ENCODE results near the gene DGLUCY. TPM values are rescaled to one million over a fixed set of nuclear protein-coding genes. Genes with fewer than 3 reads are reported as not detected.
"Not testable (repeated sequence)": the region's sequence is repeated elsewhere in the genome, so short reads cannot be mapped to it uniquely, and the experiment has no call there.

DGLUCY gene
- total RNA-seq, 2 donors from 2014 or later = 73.8 to 88.7 TPM

DNA sequence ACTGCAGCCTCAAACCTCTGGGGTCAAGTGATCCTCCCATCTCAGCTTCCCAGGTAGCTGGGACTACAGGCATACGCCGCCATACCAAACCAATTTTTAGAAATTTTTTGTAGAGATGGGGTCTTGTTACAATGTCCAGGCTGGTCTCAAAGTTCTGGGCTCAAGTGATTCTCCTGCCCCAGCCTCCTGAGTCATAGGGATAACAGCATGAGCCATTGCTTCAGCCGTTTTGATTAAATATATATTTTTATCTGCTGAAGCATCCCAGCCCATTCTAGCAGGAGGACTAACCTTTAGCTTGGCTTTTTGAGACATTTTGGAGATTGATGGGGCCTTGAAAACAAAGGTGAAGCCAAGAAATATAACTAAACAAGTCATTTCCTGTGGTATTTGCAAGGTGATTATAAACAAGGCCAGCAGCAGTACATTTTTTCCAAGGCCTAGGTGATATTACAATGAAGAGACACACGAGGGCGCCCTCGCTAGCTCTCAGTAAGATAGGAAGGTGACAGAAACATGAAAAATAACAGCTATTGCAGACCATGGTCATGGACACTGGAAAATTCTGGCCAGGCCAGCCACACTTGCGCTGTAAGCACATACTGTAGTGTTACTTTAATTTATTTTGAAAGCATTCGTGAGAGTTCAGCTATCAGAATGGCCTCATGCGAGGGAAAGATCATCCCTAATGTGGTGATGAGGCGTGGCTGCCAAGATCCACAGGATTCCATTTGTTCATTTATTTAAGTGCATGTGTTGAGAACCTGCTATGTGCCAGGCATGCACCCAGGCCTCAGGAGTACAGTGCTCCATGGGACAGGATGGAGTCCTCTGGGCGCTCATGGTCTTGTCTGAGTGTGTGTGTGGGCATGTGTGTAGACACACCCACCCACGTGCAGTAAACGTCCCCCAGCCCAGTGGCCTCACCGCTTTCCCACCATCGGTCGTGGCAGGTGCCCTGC is 63.5 kb downstream of the DGLUCY start:
- peak; percentile 89 for ATAC-seq (replicated peaks)
- Mint-ChIP-seq H3K27me3 (no peaks in the 10 kb centered on the region), H3K4me1 (peaks cover 16% of the 10 kb centered on the region), H3K9me3 (no peaks in the 10 kb centered on the region), H3K36me3 (ENCODE audit: low read depth) (peaks cover 70% of the 10 kb centered on the region), H3K4me3 (peak overlapping the region; percentile 54), H3K27ac (peak overlapping the region; percentile 98)

DNA sequence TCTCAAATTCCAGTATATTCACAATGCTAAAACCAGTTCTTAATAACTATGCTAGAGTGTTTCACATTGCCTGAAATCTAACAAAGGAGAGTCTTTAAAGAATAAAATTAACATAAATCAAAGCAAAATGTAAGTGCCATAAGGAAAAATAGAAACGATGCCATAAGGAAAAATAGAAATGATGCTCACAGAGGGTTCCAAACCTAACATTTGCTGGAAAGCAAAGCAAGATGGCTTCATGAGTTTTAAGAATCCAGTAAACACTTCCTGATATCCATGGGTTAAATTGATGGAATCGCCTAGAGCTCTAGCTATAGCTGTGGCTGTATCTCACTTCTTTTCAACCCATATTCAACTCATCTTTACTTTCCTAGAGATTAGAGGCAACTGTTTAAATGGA is 66.7 kb downstream of the DGLUCY start:
- Mint-ChIP-seq H3K4me1 (peaks cover 10% of the 10 kb centered on the region), H3K4me3 (no peak overlapping the region), H3K36me3 (ENCODE audit: low read depth) (peaks cover 62% of the 10 kb centered on the region), H3K27ac (no peak overlapping the region), H3K9me3 (no peaks in the 10 kb centered on the region), H3K27me3 (no peaks in the 10 kb centered on the region)
- ATAC-seq (replicated peaks) = no peak

DNA sequence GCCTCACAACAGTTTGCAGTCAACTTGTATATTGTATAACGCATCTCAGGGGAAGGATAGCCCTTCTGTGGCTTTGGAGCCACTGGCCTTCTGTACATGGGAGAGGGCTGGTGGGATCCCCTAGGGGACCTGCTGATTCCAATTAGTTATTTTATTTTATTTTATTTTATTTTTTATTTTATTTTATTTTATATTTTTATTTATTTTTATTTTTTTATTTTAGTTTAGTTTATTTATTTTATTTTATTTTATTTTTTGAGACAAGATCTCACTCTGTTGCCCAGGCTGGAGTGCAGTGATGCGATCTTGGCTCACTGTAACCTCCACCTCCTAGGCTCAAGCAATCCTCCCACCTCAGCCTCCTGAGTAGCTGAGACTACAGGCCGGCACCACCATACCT is 68.9 kb downstream of the DGLUCY start:
- not testable (repeated sequence) for H3K4me1 Mint-ChIP-seq; H3K4me3 Mint-ChIP-seq; H3K27ac Mint-ChIP-seq; H3K9me3 Mint-ChIP-seq; H3K27me3 Mint-ChIP-seq; ATAC-seq (replicated peaks)
- peaks cover 64% of the 10 kb centered on the region for H3K36me3 Mint-ChIP-seq (ENCODE audit: low read depth)

DNA sequence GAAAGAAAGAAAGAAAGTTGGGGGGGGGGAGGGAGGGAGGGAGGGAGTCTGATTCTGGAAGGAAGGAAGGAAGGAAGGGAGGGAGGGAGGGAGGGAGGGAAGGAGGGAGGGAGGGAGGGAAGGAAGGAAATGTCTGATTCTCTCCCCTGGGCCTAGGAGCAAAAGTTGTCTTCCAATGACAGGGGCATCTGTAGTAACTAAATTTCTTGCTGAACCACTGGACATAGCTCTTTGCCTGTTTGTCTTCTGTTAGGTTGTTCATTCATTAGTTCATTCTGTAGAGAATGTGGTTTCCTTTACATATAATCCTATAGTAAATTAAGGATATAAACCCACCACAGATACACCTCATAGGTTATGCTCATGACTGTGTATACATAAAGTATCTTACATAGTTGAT is 70.7 kb downstream of the DGLUCY start:
- H3K9me3 Mint-ChIP-seq = no peaks in the 10 kb centered on the region
- no peaks in the 10 kb centered on the region for H3K4me1 Mint-ChIP-seq
- H3K27me3 Mint-ChIP-seq = no peaks in the 10 kb centered on the region
- no peak overlapping the region for H3K27ac Mint-ChIP-seq
- no peak for ATAC-seq (replicated peaks)
- H3K36me3 Mint-ChIP-seq (ENCODE audit: low read depth) = peaks cover 73% of the 10 kb centered on the region
- no peak overlapping the region for H3K4me3 Mint-ChIP-seq

DNA sequence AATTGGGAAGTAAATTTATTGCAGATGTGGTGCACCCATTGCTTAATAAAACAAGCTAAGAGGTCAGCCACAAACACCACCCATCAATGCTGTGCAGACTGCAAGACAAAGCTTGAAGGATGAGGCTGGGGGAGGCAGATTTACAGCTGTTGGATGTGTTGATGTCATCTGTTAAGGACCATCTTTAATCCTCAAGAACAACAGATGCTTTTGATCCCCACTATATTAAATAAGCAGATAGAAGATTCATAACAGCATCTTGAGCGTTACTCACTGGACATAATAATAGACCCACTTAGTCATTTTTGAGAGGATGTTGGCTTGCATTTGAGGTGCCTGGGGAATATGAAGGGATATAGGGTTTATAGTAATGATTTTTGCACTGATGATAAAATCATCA is 71.8 kb downstream of the DGLUCY start:
- H3K27me3 Mint-ChIP-seq = no peaks in the 10 kb centered on the region
- no peak overlapping the region for H3K27ac Mint-ChIP-seq
- no peaks in the 10 kb centered on the region for H3K9me3 Mint-ChIP-seq
- no peak overlapping the region for H3K4me3 Mint-ChIP-seq
- ATAC-seq (replicated peaks) = no peak
- H3K36me3 Mint-ChIP-seq (ENCODE audit: low read depth) = peaks cover 81% of the 10 kb centered on the region
- peaks cover 5% of the 10 kb centered on the region for H3K4me1 Mint-ChIP-seq

DNA sequence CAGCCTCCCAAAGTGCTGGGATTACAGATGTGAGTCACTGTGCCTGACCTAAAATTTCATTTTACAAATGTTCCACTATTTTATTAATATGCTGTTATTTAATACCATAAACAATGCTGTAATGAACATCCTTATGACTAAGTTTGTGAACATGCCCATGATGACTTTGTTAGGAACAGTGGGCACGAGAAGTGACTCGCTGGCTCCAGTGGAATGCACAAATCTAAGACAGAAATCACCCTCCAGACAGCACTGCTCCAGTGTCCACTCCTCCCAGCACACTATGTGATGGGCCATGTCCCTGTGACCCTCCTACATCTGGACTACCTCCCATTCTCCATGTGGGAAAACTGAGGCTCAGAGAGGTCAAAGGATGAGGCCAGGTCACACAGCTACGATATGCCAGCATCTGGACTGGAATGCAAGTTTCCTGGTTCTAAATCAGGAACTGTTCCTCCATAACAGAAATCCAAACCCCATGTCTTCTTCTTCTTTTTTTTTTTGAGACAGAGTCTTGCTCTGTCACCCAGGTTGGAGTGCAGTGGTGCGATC is 72.7 kb downstream of the DGLUCY start:
- H3K27ac Mint-ChIP-seq = no peak overlapping the region
- no peak overlapping the region for H3K4me3 Mint-ChIP-seq
- H3K9me3 Mint-ChIP-seq = no peaks in the 10 kb centered on the region
- H3K36me3 Mint-ChIP-seq (ENCODE audit: low read depth) = peaks cover 81% of the 10 kb centered on the region
- H3K4me1 Mint-ChIP-seq = peaks cover 7% of the 10 kb centered on the region
- H3K27me3 Mint-ChIP-seq = no peaks in the 10 kb centered on the region
- ATAC-seq (replicated peaks) = no peak

DNA sequence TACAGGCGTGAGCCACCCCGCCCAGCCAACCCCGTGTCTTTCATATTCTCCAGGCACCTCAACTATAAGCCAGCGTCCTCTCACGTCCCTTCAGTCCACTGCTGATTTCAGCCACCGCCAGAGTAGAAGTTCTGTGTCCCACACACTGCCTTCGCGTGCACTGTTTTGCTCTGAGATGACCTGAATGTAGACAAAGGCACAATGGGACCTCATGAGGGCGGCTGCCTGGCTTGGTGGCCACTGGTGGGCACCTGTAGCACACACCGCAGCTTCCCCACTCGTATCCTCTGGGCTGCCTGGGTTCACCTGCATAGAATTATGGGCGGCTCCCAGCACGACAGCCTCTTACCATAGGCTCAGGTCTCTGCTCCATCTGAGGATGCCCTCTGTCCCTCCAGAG is 73.4 kb downstream of the DGLUCY start:
- peaks cover 11% of the 10 kb centered on the region for H3K4me1 Mint-ChIP-seq
- no peaks in the 10 kb centered on the region for H3K27me3 Mint-ChIP-seq
- no peak overlapping the region for H3K27ac Mint-ChIP-seq
- peaks cover 81% of the 10 kb centered on the region for H3K36me3 Mint-ChIP-seq (ENCODE audit: low read depth)
- H3K4me3 Mint-ChIP-seq = no peak overlapping the region
- no peaks in the 10 kb centered on the region for H3K9me3 Mint-ChIP-seq
- no peak for ATAC-seq (replicated peaks)

DNA sequence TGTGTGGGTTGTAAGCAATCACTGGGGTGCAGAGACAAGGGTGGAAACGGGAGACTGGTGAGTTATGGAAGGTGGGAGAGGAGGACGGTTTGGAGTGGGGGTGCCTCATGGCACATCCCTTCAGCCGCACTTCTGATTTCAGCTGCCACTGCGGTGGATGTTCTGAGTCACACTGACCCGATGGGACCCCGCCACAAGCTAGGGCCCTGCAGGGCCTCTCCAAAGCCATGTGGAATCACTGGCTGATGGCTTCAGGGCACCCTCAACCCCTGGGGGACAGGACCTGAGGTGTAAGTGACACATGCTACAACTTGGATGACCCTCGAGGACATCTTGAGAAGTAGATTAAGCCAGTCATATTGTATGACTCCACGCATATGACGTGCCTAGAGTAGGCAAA is 77.0 kb downstream of the DGLUCY start:
- H3K9me3 Mint-ChIP-seq = no peaks in the 10 kb centered on the region
- H3K36me3 Mint-ChIP-seq (ENCODE audit: low read depth) = peaks cover 89% of the 10 kb centered on the region
- peak overlapping the region; percentile 79 for H3K27ac Mint-ChIP-seq
- H3K4me3 Mint-ChIP-seq = no peak overlapping the region
- ATAC-seq (replicated peaks) = no peak
- H3K4me1 Mint-ChIP-seq = peaks cover 28% of the 10 kb centered on the region
- no peaks in the 10 kb centered on the region for H3K27me3 Mint-ChIP-seq

DNA sequence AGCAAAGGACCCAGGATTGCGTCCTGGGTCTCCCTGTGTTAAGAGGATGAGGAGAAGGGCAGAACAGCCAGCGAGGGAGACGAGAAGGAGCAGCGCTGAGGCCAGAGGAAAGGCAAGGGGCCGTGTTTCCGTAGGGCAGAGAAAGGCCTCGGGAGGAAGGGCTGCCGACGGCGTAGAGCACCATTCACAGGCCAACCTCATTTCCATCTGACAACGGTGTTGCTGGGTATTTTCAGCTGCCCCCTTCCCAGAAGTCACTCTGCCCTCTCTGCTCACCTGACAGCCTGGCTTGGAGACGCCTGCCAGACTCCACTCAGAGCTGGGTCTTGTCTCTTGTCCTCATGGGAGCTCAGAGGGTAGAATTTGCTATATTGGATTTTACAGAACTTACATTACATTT is 79.2 kb downstream of the DGLUCY start:
- H3K9me3 Mint-ChIP-seq = no peaks in the 10 kb centered on the region
- H3K27me3 Mint-ChIP-seq = no peaks in the 10 kb centered on the region
- ATAC-seq (replicated peaks) = no peak
- peaks cover 88% of the 10 kb centered on the region for H3K36me3 Mint-ChIP-seq (ENCODE audit: low read depth)
- no peak overlapping the region for H3K27ac Mint-ChIP-seq
- peaks cover 28% of the 10 kb centered on the region for H3K4me1 Mint-ChIP-seq
- H3K4me3 Mint-ChIP-seq = no peak overlapping the region

DNA sequence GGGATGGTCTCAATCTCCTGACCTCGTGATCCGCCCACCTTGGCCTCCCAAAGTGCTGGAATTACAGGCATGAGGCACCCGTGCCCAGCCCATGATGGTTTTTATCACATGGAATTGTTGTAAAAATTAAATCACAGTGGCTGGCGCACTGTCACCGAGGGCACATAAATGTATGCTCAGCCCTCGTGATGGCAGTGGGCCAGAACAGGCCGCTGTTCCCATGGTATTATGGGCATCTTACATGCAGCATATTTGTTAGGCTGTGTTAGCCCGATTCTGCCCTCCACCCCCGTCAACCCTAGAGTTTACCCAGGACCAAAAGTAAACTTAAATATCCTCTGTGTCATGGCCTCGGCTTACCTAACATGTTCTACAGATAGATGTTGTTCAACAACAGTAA is 82.0 kb downstream of the DGLUCY start:
- no peak for ATAC-seq (replicated peaks)
- Mint-ChIP-seq H3K27me3 (no peaks in the 10 kb centered on the region), H3K9me3 (no peaks in the 10 kb centered on the region), H3K36me3 (ENCODE audit: low read depth) (peaks cover 90% of the 10 kb centered on the region), H3K4me3 (no peak overlapping the region), H3K27ac (no peak overlapping the region), H3K4me1 (peaks cover 23% of the 10 kb centered on the region)

DNA sequence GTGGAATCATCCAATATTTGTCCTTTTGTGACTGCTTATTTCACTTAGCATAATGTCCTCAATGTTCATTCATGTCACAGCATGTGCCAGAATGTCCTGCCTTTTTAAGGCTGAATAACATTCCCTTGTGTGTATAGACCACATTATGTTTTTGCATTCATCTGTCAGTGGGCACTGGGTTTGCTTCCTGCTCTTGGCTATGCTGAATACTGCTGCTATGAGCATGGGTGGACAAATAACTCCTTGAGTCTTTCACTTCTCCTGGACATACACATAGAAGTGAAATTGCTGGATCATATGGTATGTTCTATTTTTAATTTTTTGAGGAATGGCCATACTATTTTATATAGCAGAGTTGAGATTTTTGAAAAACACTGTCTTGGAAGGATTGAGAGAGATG is 83.8 kb downstream of the DGLUCY start:
- no peak overlapping the region for H3K4me3 Mint-ChIP-seq
- H3K9me3 Mint-ChIP-seq = no peaks in the 10 kb centered on the region
- no peak for ATAC-seq (replicated peaks)
- H3K4me1 Mint-ChIP-seq = peaks cover 17% of the 10 kb centered on the region
- H3K27ac Mint-ChIP-seq = no peak overlapping the region
- no peaks in the 10 kb centered on the region for H3K27me3 Mint-ChIP-seq
- peaks cover 82% of the 10 kb centered on the region for H3K36me3 Mint-ChIP-seq (ENCODE audit: low read depth)

DNA sequence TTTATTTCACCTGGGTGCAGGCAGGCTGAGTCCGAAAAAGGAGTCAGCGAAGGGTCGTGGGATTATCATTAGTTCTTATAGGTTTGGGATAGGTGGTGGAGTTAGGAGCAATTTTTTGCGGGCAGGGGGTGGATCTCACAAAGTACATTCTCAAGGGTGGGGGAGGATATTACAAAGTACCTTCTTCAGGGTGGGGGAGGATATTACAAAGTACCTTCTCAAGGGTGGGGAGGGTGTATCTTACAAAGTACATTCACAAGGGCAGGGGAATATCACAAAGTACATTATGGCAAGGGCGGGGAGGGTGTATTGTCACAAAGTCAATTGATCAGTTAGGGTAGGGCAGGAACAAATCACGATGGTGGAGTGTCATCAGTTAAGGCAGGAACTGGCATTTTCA is 86.9 kb downstream of the DGLUCY start:
- H3K27ac Mint-ChIP-seq; H3K4me1 Mint-ChIP-seq; ATAC-seq (replicated peaks); H3K9me3 Mint-ChIP-seq; H3K4me3 Mint-ChIP-seq; H3K27me3 Mint-ChIP-seq: not testable (repeated sequence)
- H3K36me3 Mint-ChIP-seq (ENCODE audit: low read depth) = peaks cover 91% of the 10 kb centered on the region

DNA sequence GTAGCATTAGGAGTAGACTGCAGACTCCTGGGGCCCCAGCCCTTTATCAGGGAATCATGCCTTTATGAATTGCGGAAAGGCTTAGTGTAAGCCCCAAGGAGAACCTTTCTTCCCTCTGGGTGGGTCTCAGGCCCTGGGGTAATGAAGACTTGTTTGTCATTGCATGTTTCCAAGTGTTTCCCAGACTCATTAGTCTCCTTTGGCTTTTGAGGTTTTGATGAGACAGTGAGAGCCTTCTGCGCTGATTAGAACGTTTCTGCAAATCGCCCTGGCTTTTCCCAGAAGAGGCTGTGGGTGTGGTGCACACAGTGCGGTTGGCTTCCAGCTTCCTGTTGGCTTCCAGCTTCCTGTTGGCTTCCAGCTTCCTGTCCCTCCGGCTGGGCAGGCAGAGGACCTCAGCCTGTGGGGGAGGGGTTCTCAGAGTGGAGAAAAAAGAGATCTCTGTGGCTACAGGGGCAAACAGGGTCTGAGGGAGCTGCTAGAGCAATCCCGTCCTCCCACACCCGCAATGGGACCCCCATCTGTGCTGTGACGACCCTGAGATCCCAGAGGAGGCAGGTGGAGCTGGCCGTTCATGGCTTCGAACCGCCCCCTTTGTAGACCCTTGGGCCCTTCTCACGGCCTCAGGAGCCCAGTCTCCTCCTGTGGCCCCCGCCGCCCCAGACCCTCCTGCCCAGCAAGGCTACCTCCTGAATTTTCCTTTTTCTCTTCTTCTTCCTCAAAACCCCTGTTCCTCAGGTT is 88.5 kb downstream of the DGLUCY start:
- H3K27ac Mint-ChIP-seq = peak overlapping the region; percentile 86
- H3K9me3 Mint-ChIP-seq = no peaks in the 10 kb centered on the region
- ATAC-seq (replicated peaks) = peak; percentile 57
- peaks cover 6% of the 10 kb centered on the region for H3K4me1 Mint-ChIP-seq
- peak overlapping the region; percentile 0 for H3K4me3 Mint-ChIP-seq
- H3K27me3 Mint-ChIP-seq = no peaks in the 10 kb centered on the region
- peaks cover 91% of the 10 kb centered on the region for H3K36me3 Mint-ChIP-seq (ENCODE audit: low read depth)

DNA sequence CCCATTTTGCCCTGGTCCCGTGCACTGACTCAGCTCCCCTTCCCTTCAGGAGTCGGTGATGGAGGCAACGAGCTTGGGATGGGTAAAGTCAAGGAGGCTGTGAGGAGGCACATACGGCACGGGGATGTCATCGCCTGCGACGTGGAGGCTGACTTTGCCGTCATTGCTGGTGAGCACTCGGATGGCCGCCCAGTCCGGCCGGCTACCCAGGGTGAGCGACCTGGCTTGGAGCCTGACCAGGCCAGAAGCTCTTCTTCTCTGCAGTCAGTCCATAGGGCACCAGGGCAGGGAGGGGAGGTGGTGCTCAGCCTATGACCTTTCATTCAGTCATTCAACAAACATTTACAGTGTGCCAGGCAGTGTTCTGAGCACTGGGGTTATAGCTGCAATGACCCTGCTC is 90.8 kb downstream of the DGLUCY start:
- peak overlapping the region; percentile 41 for H3K27ac Mint-ChIP-seq
- H3K4me1 Mint-ChIP-seq = peaks cover 8% of the 10 kb centered on the region
- no peaks in the 10 kb centered on the region for H3K27me3 Mint-ChIP-seq
- no peak for ATAC-seq (replicated peaks)
- no peaks in the 10 kb centered on the region for H3K9me3 Mint-ChIP-seq
- H3K4me3 Mint-ChIP-seq = no peak overlapping the region
- H3K36me3 Mint-ChIP-seq (ENCODE audit: low read depth) = peaks cover 93% of the 10 kb centered on the region

DNA sequence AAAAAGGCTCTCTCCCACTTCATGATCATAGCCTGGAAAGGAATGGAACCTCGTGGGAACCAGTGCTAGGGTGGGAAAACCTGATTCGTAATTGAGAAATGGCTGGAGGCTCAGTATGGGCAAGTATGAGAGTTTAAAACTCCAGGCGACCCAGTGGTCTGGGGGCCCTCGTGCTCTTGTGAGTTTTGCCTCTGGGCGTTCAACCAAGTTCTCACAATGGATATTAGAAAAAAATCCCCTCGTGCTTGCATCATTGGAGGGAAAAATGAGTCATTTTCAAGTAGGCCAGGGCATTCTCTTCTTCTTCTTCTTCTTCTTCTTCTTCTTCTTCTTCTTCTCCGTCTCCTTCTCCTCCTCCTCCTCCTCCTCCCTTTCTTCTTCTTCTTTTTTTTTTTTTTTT is 91.6 kb downstream of the DGLUCY start:
- peak; percentile 45 for ATAC-seq (replicated peaks)
- Mint-ChIP-seq H3K27me3 (no peaks in the 10 kb centered on the region), H3K4me1 (peaks cover 11% of the 10 kb centered on the region), H3K9me3 (no peaks in the 10 kb centered on the region), H3K27ac (peak overlapping the region; percentile 41), H3K4me3 (peak overlapping the region; percentile 17), H3K36me3 (ENCODE audit: low read depth) (peaks cover 93% of the 10 kb centered on the region)
